ENCODE measurements around the gene GCFC2. TPM values are rescaled to one million over a fixed set of nuclear protein-coding genes. Genes with fewer than 3 reads are reported as not detected.

Gene GCFC2
- total and polyA plus RNA-seq, 2 of the 13 experiments (the other 11 are each of a cell fraction or from before 2014, with no cell fraction given) = 26.8 to 49.0 TPM

DNA sequence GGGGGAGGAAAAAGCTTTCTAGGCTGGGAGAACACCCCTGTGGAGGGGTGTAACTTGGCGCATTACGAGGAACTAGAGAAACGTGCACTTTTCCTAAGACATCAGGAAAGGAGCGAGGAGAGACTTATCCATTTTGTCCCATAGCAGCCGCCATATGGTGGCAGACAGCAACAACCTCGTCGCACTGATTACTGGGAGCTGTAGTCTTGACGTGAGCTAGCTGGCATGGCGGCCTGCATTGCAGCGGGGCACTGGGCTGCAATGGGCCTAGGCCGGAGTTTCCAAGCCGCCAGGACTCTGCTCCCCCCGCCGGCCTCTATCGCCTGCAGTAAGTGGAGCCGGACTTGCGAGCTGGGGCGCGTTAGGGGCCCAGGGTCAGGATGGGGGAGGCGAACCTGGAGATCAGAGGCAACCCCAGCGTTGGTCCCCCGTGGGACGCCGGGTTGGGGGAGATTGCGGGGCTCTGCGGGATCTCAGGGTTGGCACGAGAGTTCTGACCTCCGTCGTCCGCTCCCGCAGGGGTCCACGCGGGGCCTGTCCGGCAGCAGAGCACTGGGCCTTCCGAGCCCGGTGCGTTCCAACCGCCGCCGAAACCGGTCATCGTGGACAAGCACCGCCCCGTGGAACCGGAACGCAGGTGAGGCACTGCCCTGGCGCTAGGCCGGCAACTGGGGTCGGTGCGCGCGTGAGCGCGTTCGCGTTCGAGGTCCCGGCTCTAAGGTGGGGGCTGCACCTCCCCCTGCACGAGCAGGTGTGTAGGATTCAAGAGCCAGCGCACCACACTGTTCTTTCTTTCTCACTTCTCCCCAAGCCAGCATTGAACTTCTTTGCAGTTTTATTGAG, 63.9 kb downstream of the GCFC2 start, which contains the start of gene MRPL19 (continued):
- no peak for TF ChIP-seq ELK4 (CRISPR knock-in tag; IDR thresholded peaks at IDR 0.05; ENCODE audit: borderline replicate concordance)
- peak; percentile 20; the same call in 1 of the 2 replicates for TF ChIP-seq HES4 (CRISPR knock-in tag; IDR thresholded peaks at IDR 0.05; ENCODE audit: borderline replicate concordance)
- TF ChIP-seq KDM5A (IDR thresholded peaks at IDR 0.05; ENCODE audit: borderline replicate concordance, low read length) = peak; percentile 89
- TF ChIP-seq, protein P1, sequence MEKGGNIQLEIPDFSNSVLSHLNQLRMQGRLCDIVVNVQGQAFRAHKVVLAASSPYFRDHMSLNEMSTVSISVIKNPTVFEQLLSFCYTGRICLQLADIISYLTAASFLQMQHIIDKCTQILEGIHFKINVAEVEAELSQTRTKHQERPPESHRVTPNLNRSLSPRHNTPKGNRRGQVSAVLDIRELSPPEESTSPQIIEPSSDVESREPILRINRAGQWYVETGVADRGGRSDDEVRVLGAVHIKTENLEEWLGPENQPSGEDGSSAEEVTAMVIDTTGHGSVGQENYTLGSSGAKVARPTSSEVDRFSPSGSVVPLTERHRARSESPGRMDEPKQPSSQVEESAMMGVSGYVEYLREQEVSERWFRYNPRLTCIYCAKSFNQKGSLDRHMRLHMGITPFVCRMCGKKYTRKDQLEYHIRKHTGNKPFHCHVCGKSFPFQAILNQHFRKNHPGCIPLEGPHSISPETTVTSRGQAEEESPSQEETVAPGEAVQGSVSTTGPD (CRISPR knock-in tag; IDR thresholded peaks at IDR 0.05) = peak; percentile 67; the same call in 1 of the 2 replicates
- TF ChIP-seq, protein P2, sequence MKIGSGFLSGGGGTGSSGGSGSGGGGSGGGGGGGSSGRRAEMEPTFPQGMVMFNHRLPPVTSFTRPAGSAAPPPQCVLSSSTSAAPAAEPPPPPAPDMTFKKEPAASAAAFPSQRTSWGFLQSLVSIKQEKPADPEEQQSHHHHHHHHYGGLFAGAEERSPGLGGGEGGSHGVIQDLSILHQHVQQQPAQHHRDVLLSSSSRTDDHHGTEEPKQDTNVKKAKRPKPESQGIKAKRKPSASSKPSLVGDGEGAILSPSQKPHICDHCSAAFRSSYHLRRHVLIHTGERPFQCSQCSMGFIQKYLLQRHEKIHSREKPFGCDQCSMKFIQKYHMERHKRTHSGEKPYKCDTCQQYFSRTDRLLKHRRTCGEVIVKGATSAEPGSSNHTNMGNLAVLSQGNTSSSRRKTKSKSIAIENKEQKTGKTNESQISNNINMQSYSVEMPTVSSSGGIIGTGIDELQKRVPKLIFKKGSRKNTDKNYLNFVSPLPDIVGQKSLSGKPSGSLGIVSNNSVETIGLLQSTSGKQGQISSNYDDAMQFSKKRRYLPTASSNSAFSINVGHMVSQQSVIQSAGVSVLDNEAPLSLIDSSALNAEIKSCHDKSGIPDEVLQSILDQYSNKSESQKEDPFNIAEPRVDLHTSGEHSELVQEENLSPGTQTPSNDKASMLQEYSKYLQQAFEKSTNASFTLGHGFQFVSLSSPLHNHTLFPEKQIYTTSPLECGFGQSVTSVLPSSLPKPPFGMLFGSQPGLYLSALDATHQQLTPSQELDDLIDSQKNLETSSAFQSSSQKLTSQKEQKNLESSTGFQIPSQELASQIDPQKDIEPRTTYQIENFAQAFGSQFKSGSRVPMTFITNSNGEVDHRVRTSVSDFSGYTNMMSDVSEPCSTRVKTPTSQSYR (CRISPR knock-in tag; IDR thresholded peaks at IDR 0.05; ENCODE audit: borderline replicate concordance) = peak; percentile 56
- TF ChIP-seq ZSCAN31 (CRISPR knock-in tag; IDR thresholded peaks at IDR 0.05; ENCODE audit: low read depth) = peak; percentile 99
- 0 out of 2 replicates have a peak, but pooled peaks have one; percentile 1 for TF ChIP-seq ZNF367 (CRISPR knock-in tag; IDR thresholded peaks at IDR 0.05; ENCODE audit: borderline replicate concordance)
- no peak for TF ChIP-seq ATF7 (IDR thresholded peaks at IDR 0.05)
- peak; percentile 43; the same call in 1 of the 2 replicates for TF ChIP-seq ATF7 (CRISPR knock-in tag; IDR thresholded peaks at IDR 0.05)
- peak; percentile 65 for TF ChIP-seq HIVEP1 (CRISPR knock-in tag; IDR thresholded peaks at IDR 0.05)
- no peak; the same call in 1 of the 2 replicates for TF ChIP-seq ZNF33B (CRISPR knock-in tag; IDR thresholded peaks at IDR 0.05)
- no peak; the same call in 1 of the 2 replicates for TF ChIP-seq MYPOP (CRISPR knock-in tag; IDR thresholded peaks at IDR 0.05)
- peak; percentile 89 for TF ChIP-seq ZSCAN25 (CRISPR knock-in tag; IDR thresholded peaks at IDR 0.05)
- TF ChIP-seq ZNF891 (CRISPR knock-in tag; IDR thresholded peaks at IDR 0.05) = peak; percentile 88
- no peak; the same call in 1 of the 2 replicates for TF ChIP-seq GTF2F1 (IDR thresholded peaks at IDR 0.05; ENCODE audit: low read length)
- TF ChIP-seq NFKB2 (CRISPR knock-in tag; IDR thresholded peaks at IDR 0.05; ENCODE audit: borderline replicate concordance) = peak; percentile 94; the same call in 1 of the 2 replicates
- peak; percentile 75; the same call in 1 of the 2 replicates for TF ChIP-seq ZNF335 (CRISPR knock-in tag; IDR thresholded peaks at IDR 0.05)
- TF ChIP-seq AGO2 (optimal IDR thresholded peaks at IDR 0.05; ENCODE audit: low read depth, low read length) = peak; percentile 93
- no peak for TF ChIP-seq ARNT (IDR thresholded peaks at IDR 0.05)
- peak; percentile 77 for TF ChIP-seq ZNF792 (CRISPR knock-in tag; IDR thresholded peaks at IDR 0.05)
- peak; percentile 88; the same call in 1 of the 2 replicates for TF ChIP-seq EEA1 (CRISPR knock-in tag; IDR thresholded peaks at IDR 0.05; ENCODE audit: borderline replicate concordance)
- no peak for TF ChIP-seq NR2F6 (IDR thresholded peaks at IDR 0.05)
- TF ChIP-seq NR2F6 (CRISPR knock-in tag; IDR thresholded peaks at IDR 0.05) = peak; percentile 39; the same call in 1 of the 2 replicates
- TF ChIP-seq NPAS2 (CRISPR knock-in tag; IDR thresholded peaks at IDR 0.05; ENCODE audit: borderline replicate concordance) = no peak
